Measurements from ENCODE around the gene GABBR2.
"Not testable (repeated sequence)": the region's sequence is repeated elsewhere in the genome, so short reads cannot be mapped to it uniquely, and the experiment has no call there.

The GABBR2 gene

GRCh38 chr9:98468567-98469239, 240.0 kb downstream of the GABBR2 start:
- no peak for FAIRE-seq

- FAIRE-seq, result no peak
These were observed 242.9 kb downstream of the GABBR2 start for GRCh38 chr9:98465799-98466198.

GRCh38 chr9:98464156-98464690, 244.5 kb downstream of the GABBR2 start:
- FAIRE-seq, result not testable (repeated sequence)

- FAIRE-seq, result no peak
These were observed 246.4 kb downstream of the GABBR2 start for GRCh38 chr9:98462310-98462709.

- no peak for FAIRE-seq
These were observed 248.0 kb downstream of the GABBR2 start for GRCh38 chr9:98460704-98461103.

- no peak for FAIRE-seq
These were observed 250.9 kb downstream of the GABBR2 start for GRCh38 chr9:98457726-98458370.

- FAIRE-seq, result no peak
These were observed 252.6 kb downstream of the GABBR2 start for GRCh38 chr9:98456156-98456613.

GRCh38 chr9:98455256-98456155, 253.2 kb downstream of the GABBR2 start:
- FAIRE-seq, result no peak

GRCh38 chr9:98453589-98454311, 255.0 kb downstream of the GABBR2 start:
- no peak for FAIRE-seq

GRCh38 chr9:98451576-98451975, 257.2 kb downstream of the GABBR2 start:
- FAIRE-seq, result no peak

GRCh38 chr9:98450496-98450895, 258.2 kb downstream of the GABBR2 start:
- FAIRE-seq, result no peak

- no peak for FAIRE-seq
These were observed 258.9 kb downstream of the GABBR2 start for GRCh38 chr9:98449871-98450270.

GRCh38 chr9:98445576-98445975, 263.2 kb downstream of the GABBR2 start:
- no peak for FAIRE-seq

GRCh38 chr9:98444601-98445000, 264.1 kb downstream of the GABBR2 start:
- FAIRE-seq, result no peak

- no peak for FAIRE-seq
These were observed 266.2 kb downstream of the GABBR2 start for GRCh38 chr9:98442541-98442940.

GRCh38 chr9:98442114-98442513, 266.6 kb downstream of the GABBR2 start:
- FAIRE-seq, result no peak

GRCh38 chr9:98438666-98439065, 270.1 kb downstream of the GABBR2 start:
- FAIRE-seq, result no peak

- no peak for FAIRE-seq
These were observed 271.2 kb downstream of the GABBR2 start for GRCh38 chr9:98437458-98438034.

GRCh38 chr9:98432960-98433359, 275.8 kb downstream of the GABBR2 start:
- no peak for FAIRE-seq

GRCh38 chr9:98432134-98432533, 276.6 kb downstream of the GABBR2 start:
- no peak for FAIRE-seq

GRCh38 chr9:98430535-98431292, 278.0 kb downstream of the GABBR2 start:
- no peak for FAIRE-seq
